Stimulated activated CD4-positive, alpha-beta T cell treated with anti-CD3 and anti-CD28 coated beads, Interleukin-1b, Interleukin-23, amount 100 ng/mL, for 48 hours (primary cell): ENCODE data around the gene RBKS.
"Not testable (repeated sequence)": the region's sequence is repeated elsewhere in the genome, so short reads cannot be mapped to it uniquely, and the experiment has no call there.

Experiments
- DNase-seq: peaks from one replicate; pipeline ENCODE4 v3.0.0-alpha.2; 2020

Gene RBKS

GRCh38 chr2:27756091-27756490, 134.1 kb downstream of the RBKS start:
- DNase-seq, result no peak

GRCh38 chr2:27754831-27755230, 135.4 kb downstream of the RBKS start:
- no peak for DNase-seq

- DNase-seq, result peak; percentile 83
Observed at GRCh38 chr2:27754138-27754588, 136.0 kb downstream of the RBKS start.

GRCh38 chr2:27752551-27753237, 137.5 kb downstream of the RBKS start:
- no peak for DNase-seq

- no peak for DNase-seq
Observed at GRCh38 chr2:27751377-27751776, 138.8 kb downstream of the RBKS start.

GRCh38 chr2:27748803-27749554, 141.2 kb downstream of the RBKS start:
- not testable (repeated sequence) for DNase-seq

- DNase-seq, result no peak
Observed at GRCh38 chr2:27747827-27748352, 142.3 kb downstream of the RBKS start.

- DNase-seq, result no peak
Observed at GRCh38 chr2:27746325-27746724, 143.9 kb downstream of the RBKS start.

GRCh38 chr2:27745494-27745893, 144.7 kb downstream of the RBKS start:
- not testable (repeated sequence) for DNase-seq

- no peak for DNase-seq
Observed at GRCh38 chr2:27742571-27742970, 147.6 kb downstream of the RBKS start.

- no peak for DNase-seq
Observed at GRCh38 chr2:27741673-27742072, 148.5 kb downstream of the RBKS start.

GRCh38 chr2:27739058-27739373, 151.2 kb downstream of the RBKS start:
- no peak for DNase-seq

- DNase-seq, result no peak
Observed at GRCh38 chr2:27738349-27739057, 151.7 kb downstream of the RBKS start.

GRCh38 chr2:27737676-27738348, 152.4 kb downstream of the RBKS start:
- no peak for DNase-seq

GRCh38 chr2:27736890-27737204, 153.3 kb downstream of the RBKS start:
- no peak for DNase-seq

- DNase-seq, result no peak
Observed at GRCh38 chr2:27736031-27736889, 153.9 kb downstream of the RBKS start.

GRCh38 chr2:27735263-27735904, 154.8 kb downstream of the RBKS start:
- peak; percentile 69 for DNase-seq

GRCh38 chr2:27734305-27734704, 155.9 kb downstream of the RBKS start:
- no peak for DNase-seq
